H1 (cell line): ENCODE measurements around the gene SOCS6. TPM values are rescaled to one million over a fixed set of nuclear protein-coding genes. Genes with fewer than 3 reads are reported as not detected.

Experiments used
- CTCF ChIA-PET: fragments of 300-600 bp; sonication (Branson Sonifier 250); formaldehyde crosslinking; loops from one replicate; lab custom pipeline; 2021; ENCODE audit not compliant: partially characterized antibody; lab: Charles Lee
- POLR2A ChIA-PET: fragments of 300-600 bp; sonication (Branson Sonifier 250); formaldehyde crosslinking; loops from one replicate; lab custom pipeline; 2021; ENCODE audit warnings: inconsistent platforms; ENCODE audit not compliant: partially characterized antibody; lab: Charles Lee
- DNase-seq, 2 experiments: peaks; one replicate each; pipeline versions ENCODE4 v3.0.0 to v3.0.0-alpha.2; 2010 to 2022; ENCODE audit warnings: low spot score in 2 of 2, low read depth in 1 of 2, mixed read lengths in 1 of 2
- FAIRE-seq: peaks from 2 replicates; lab custom pipeline; 2011; peaks lifted over from hg19 to GRCh38; lab: Jason Lieb, UNC
- H2AFZ ChIP-seq: 2 replicates; pipeline ENCODE4 v1.8.1; 2012; ENCODE audit warnings: low read length, inconsistent platforms
- H2AK5ac ChIP-seq: 2 replicates; pipeline ENCODE4 v1.6.1; 2013; ENCODE audit warnings: low read depth, low read length
- H2BK120ac ChIP-seq: replicated peaks from 2 replicates; pipeline ENCODE3; 2013; ENCODE audit warnings: low read depth, low read length, inconsistent platforms
- H2BK12ac ChIP-seq: 2 replicates; pipeline ENCODE4 v1.6.1; 2013; ENCODE audit warnings: low read depth, low read length
- H2BK15ac ChIP-seq: 2 replicates; pipeline ENCODE4 v1.6.1; 2013; ENCODE audit warnings: low read length
- H2BK20ac ChIP-seq: 2 replicates; pipeline ENCODE4 v1.6.1; 2013; ENCODE audit warnings: low read length
- H2BK5ac ChIP-seq: 2 replicates; pipeline ENCODE4 v1.6.1; 2013; ENCODE audit warnings: low read depth, low read length
- H3K14ac ChIP-seq: 2 replicates; pipeline ENCODE4 v1.6.1; 2013; ENCODE audit warnings: inconsistent platforms; ENCODE audit not compliant: insufficient read length
- H3K18ac ChIP-seq: 2 replicates; pipeline ENCODE4 v1.6.1; 2013; ENCODE audit warnings: low read length; ENCODE audit errors: extremely low read depth
- H3K23ac ChIP-seq: 2 replicates; pipeline ENCODE4 v1.6.1; 2013; ENCODE audit warnings: inconsistent platforms; ENCODE audit not compliant: insufficient read length
- H3K23me2 ChIP-seq: 2 replicates; pipeline ENCODE4 v1.6.1; 2013; ENCODE audit warnings: low read depth, low read length
- H3K27ac ChIP-seq: 2 replicates; pipeline ENCODE4 v1.6.1; 2011; ENCODE audit warnings: low read depth, low read length, inconsistent platforms
- H3K27me3 ChIP-seq, 4 experiments: replicated peaks in 1 of 4; 1 replicate in 1 of 4; 2 replicates in 3 of 4; pipeline versions ENCODE4 v1.6.1 to v1.8.1; 2011 to 2013; ENCODE audit warnings: low read length in 3 of 4, mild to moderate bottlenecking in 3 of 4, inconsistent platforms in 2 of 4, mixed read lengths in 2 of 4, moderate library complexity in 1 of 4; ENCODE audit not compliant: control insufficient read depth in 3 of 4, insufficient read depth in 3 of 4; ENCODE audit errors: extremely low read depth in 1 of 4
- H3K36me3 ChIP-seq, 4 experiments: 2 replicates each; pipeline versions ENCODE4 v1.6.1 to v1.8.1; 2011 to 2013; ENCODE audit warnings: mild to moderate bottlenecking in 4 of 4, low read length in 3 of 4, moderate library complexity in 2 of 4, control low read depth in 1 of 4, inconsistent platforms in 1 of 4; ENCODE audit not compliant: insufficient read depth in 4 of 4, control insufficient read depth in 2 of 4
- H3K4ac ChIP-seq: replicated peaks from 2 replicates; pipeline ENCODE3; 2013; ENCODE audit warnings: low read length, low read depth, mixed read lengths, inconsistent platforms; ENCODE audit not compliant: insufficient read length
- H3K4me1 ChIP-seq, 4 experiments: replicated peaks in 1 of 4; 1 replicate in 1 of 4; 2 replicates in 3 of 4; pipeline versions ENCODE4 v1.6.1 to v1.8.1; 2011 to 2013; ENCODE audit warnings: low read length in 3 of 4, inconsistent platforms in 2 of 4, mixed read lengths in 1 of 4; ENCODE audit not compliant: insufficient read depth in 4 of 4, control insufficient read depth in 3 of 4
- H3K4me2 ChIP-seq, 2 experiments: 2 replicates each; pipeline versions ENCODE4 v1.6.1 to v1.8.1; 2011 to 2013; ENCODE audit warnings: low read depth in 2 of 2, low read length in 2 of 2, control low read depth in 1 of 2, inconsistent platforms in 1 of 2, mild to moderate bottlenecking in 1 of 2; ENCODE audit not compliant: insufficient read depth in 1 of 2
- H3K4me3 ChIP-seq, 4 experiments: fragments of 200-600, 300-600 bp in 1 of 4; sonication (generic), shearing (Covaris generic), sonication (Bioruptor Twin) in 1 of 4; 2 replicates each; pipeline versions ENCODE4 v1.5.1 to v1.8.1; 2011 to 2016; ENCODE audit warnings: low read length in 4 of 4, low read depth in 3 of 4, control low read depth in 2 of 4, inconsistent platforms in 2 of 4, mild to moderate bottlenecking in 2 of 4, mixed read lengths in 1 of 4, moderate library complexity in 1 of 4; ENCODE audit not compliant: insufficient read depth in 2 of 4; ENCODE audit errors: extremely low read depth in 1 of 4
- H3K56ac ChIP-seq: replicated peaks from 2 replicates; pipeline ENCODE3; 2013; ENCODE audit warnings: low read depth, mild to moderate bottlenecking, mixed read lengths, low read length, inconsistent platforms; ENCODE audit not compliant: insufficient read length
- H3K79me1 ChIP-seq: 2 replicates; pipeline ENCODE4 v1.6.1; 2013; ENCODE audit warnings: low read depth, low read length, control low read depth
- H3K79me2 ChIP-seq, 2 experiments: 2 replicates each; pipeline versions ENCODE4 v1.6.1 to v1.8.1; 2012 to 2013; ENCODE audit warnings: low read length in 2 of 2, mild to moderate bottlenecking in 2 of 2, inconsistent platforms in 1 of 2; ENCODE audit not compliant: insufficient read depth in 2 of 2, control insufficient read depth in 1 of 2
- H3K9ac ChIP-seq, 4 experiments: replicated peaks in 1 of 4; 1 replicate in 1 of 4; 2 replicates in 3 of 4; pipeline versions ENCODE4 v1.6.1 to v1.8.1; 2011 to 2013; ENCODE audit warnings: low read depth in 3 of 4, low read length in 3 of 4, control low read depth in 2 of 4, mild to moderate bottlenecking in 2 of 4, moderate library complexity in 2 of 4, inconsistent platforms in 1 of 4; ENCODE audit errors: extremely low read depth in 1 of 4
- H3K9me3 ChIP-seq, 2 experiments: 2 replicates each; pipeline versions ENCODE4 v1.6.1 to v1.8.1; 2012 to 2013; ENCODE audit warnings: mild to moderate bottlenecking in 2 of 2, moderate library complexity in 2 of 2, control low read depth in 1 of 2, inconsistent platforms in 1 of 2, low read depth in 1 of 2, low read length in 1 of 2, mixed read lengths in 1 of 2; ENCODE audit not compliant: insufficient read depth in 2 of 2
- H4K20me1 ChIP-seq, 2 experiments: replicated peaks in 1 of 2; 2 replicates each; pipeline versions ENCODE3 to v1.8.1; 2011 to 2013; ENCODE audit warnings: inconsistent platforms in 2 of 2, low read length in 2 of 2, mild to moderate bottlenecking in 1 of 2; ENCODE audit not compliant: insufficient read depth in 2 of 2, control insufficient read depth in 1 of 2
- H4K5ac ChIP-seq: 2 replicates; pipeline ENCODE4 v1.6.1; 2013; ENCODE audit warnings: low read length, low read depth, mixed read lengths, inconsistent platforms; ENCODE audit not compliant: insufficient read length
- H4K8ac ChIP-seq: 2 replicates; pipeline ENCODE4 v1.8.0; 2013; ENCODE audit warnings: mild to moderate bottlenecking, moderate library complexity, low read length, inconsistent platforms; ENCODE audit not compliant: insufficient read depth; ENCODE audit errors: extremely low read depth
- H4K91ac ChIP-seq: replicated peaks from 2 replicates; pipeline ENCODE3; 2013; ENCODE audit warnings: low read length, mixed read lengths, inconsistent platforms; ENCODE audit not compliant: insufficient read length
- CREB1 ChIP-seq: IDR thresholded peaks from 2 replicates; pipeline ENCODE4 v1.6.1; 2012; ENCODE audit warnings: inconsistent platforms
- HDAC2 ChIP-seq, 2 experiments: fragments of 300-600 bp in 1 of 2; sonication (generic) in 1 of 2; IDR thresholded peaks; 2 replicates each; pipeline ENCODE4 v1.6.1; 2011 to 2012; ENCODE audit warnings: low read depth in 2 of 2, low read length in 2 of 2, mild to moderate bottlenecking in 2 of 2, moderate library complexity in 2 of 2, borderline replicate concordance in 1 of 2, inconsistent platforms in 1 of 2
- WGBS, 2 experiments: shearing (Covaris generic) in 1 of 2; methylation state at CpG; one replicate each; pipeline versions ENCODE4 v1.1.6 to v1.1.7; 2013 to 2015; ENCODE audit warnings: low lambda C conversion rate in 2 of 2, mixed read lengths in 2 of 2, inconsistent platforms in 1 of 2, low coverage in 1 of 2, missing lambda C conversion rate in 1 of 2; ENCODE audit not compliant: insufficient replicate concordance in 2 of 2, insufficient coverage in 1 of 2, insufficient read length in 1 of 2; ENCODE audit errors: extremely low coverage in 1 of 2, missing lambda C conversion rate in 1 of 2; 5-methylcytosine and 5-hydroxymethylcytosine counted together
- polyA plus RNA-seq, 7 experiments: library from polyadenylated mRNA; depleted of rRNA in 3 of 7; stranded (reverse) in 5 of 7; unstranded in 2 of 7; fragments of >200 nt in 5 of 7; fragments of 200-250 nt in 2 of 7; gene quantifications; 1 replicate in 5 of 7; 2 replicates in 1 of 7; 4 replicates in 1 of 7; pipeline versions ENCODE4 v1.2.1 to v1.2.3, GENCODE V29; 2011 to 2013; ENCODE audit warnings: missing spikeins in 2 of 7, mixed read lengths in 2 of 7
- total RNA-seq: library from RNA; stranded (reverse); fragmentation: NEBNext Ultra II Directional; extraction: Animal tissue kit (Norgen Biotek cat#: 25700); gene quantifications from 2 replicates; pipeline ENCODE4 v1.2.1, GENCODE V29; 2021

SOCS6 gene
- total and polyA plus RNA-seq, 2 of the 8 experiments (the other 6 are each of a cell fraction or from before 2014, with no cell fraction given): 9.1 to 22.9 TPM

DNA sequence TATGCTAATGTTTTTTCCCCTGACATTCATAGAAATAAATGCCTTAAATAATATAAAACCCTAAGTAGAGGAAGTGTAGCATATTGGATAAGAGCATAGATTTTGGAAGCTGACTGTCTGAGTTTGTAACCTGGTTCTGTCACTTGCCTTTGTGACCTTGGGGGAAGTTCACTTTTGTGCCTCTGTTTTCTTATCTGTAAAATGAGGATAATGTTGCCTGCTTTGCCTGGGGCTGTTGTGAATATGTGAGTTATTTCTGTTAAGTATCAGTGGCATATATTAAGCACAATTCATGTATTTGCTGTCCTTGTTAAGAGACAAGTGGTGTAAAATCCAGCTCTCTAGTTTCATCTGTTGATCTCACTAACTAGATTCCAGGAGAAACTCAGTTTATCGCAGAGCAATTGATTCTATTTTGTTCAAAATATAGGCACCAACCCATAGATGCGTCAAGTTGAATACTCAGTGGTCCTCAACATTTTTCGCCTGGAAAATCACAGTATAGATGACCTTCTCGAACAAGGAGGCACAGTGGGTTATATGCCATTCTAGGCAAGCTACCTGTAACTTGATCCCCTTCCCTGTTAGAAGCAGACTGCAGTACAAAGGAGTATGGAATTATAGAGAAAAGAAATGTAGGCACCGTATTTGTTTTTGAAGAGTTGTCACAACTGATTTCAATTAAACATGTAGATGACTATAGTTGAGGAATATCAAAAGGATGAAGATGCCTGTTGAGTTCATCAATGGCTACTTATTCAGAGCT lies 67.0 kb downstream of the SOCS6 start:
- H2AFZ ChIP-seq: no peak overlapping the region
- no peak overlapping the region for H2BK12ac ChIP-seq
- H4K8ac ChIP-seq: no peak overlapping the region
- H3K4me2 ChIP-seq: peak overlapping the region in 1 of 2 experiments; percentile 8; a peak in 1 of 4 replicates
- no peak overlapping the region for H4K91ac ChIP-seq
- ChIA-PET CTCF (interaction anchor here (1.0 to 2.6 kb wide), 5 partner anchors 17 to 161 kb away, joined by 3 to 7 read pairs (median 5); no protein-coding TSS in a partner anchor), POLR2A (interaction anchor here (1.2 kb wide), 1 partner anchor 10 kb away, joined by 4 read pairs; no protein-coding TSS in a partner anchor)
- H3K14ac ChIP-seq: no peak overlapping the region
- no peak overlapping the region for H3K18ac ChIP-seq
- no peaks in the 10 kb centered on the region for H3K27me3 ChIP-seq
- H2AK5ac ChIP-seq: no peak overlapping the region
- H3K23ac ChIP-seq: no peak overlapping the region
- no peaks in the 10 kb centered on the region for H3K4me1 ChIP-seq
- H4K5ac ChIP-seq: no peak overlapping the region
- H3K56ac ChIP-seq: no peak overlapping the region
- no peak overlapping the region for H2BK120ac ChIP-seq
- FAIRE-seq (peak; percentile 58), DNase-seq (no peak)
- H3K4ac ChIP-seq: no peak overlapping the region
- H3K36me3 ChIP-seq: no peaks in the 10 kb centered on the region
- H2BK5ac ChIP-seq: no peak overlapping the region
- H2BK15ac ChIP-seq: no peak overlapping the region
- H3K9me3 ChIP-seq: peaks cover 0 to 4% of the 10 kb centered on the region in 2 experiments; a peak in 2 of 4 replicates
- no peaks in the 10 kb centered on the region for H3K79me2 ChIP-seq
- H3K27ac ChIP-seq: no peak overlapping the region
- WGBS, 2 experiments: 62% methylated on average over 5 of the region's 5 CpGs; no CpG with 5 or more reads in 1 of the 2 experiments
- H3K9ac ChIP-seq: no peak overlapping the region
- no peak overlapping the region for H2BK20ac ChIP-seq
- no peaks in the 10 kb centered on the region for H3K79me1 ChIP-seq
- H3K23me2 ChIP-seq: no peaks in the 10 kb centered on the region
- no peaks in the 10 kb centered on the region for H4K20me1 ChIP-seq
- H3K4me3 ChIP-seq: peak overlapping the region in 1 of 4 experiments; percentile 22; a peak in 1 of 8 replicates
- TF ChIP-seq CREB1 (no peak), HDAC2 (IDR thresholded peaks at IDR 0.05; ENCODE audit: borderline replicate concordance in 1 of 2, low read depth in 2 of 2, low read length in 2 of 2) (no peak)
